ENCODE results near the gene SLIT3.

GRCh38 chr5:168749391-168750100, 551.4 kb downstream of the SLIT3 start:
- TF ChIP-seq EP300 (IDR thresholded peaks at IDR 0.05) (no peak), CTCF (IDR thresholded peaks at IDR 0.05) (no peak), POLR2A (IDR thresholded peaks at IDR 0.05) (no peak), POLR2AphosphoS5 (IDR thresholded peaks at IDR 0.05) (no peak)

Data from stomach (tissue), 4 donors.